ENCODE data around the gene GBP3. TPM values are rescaled to one million over a fixed set of nuclear protein-coding genes. Genes with fewer than 3 reads are reported as not detected.
"Not testable (repeated sequence)": the region's sequence is repeated elsewhere in the genome, so short reads cannot be mapped to it uniquely, and the experiment has no call there.

GBP3 gene
- polyA plus RNA-seq, 1 of the 3 experiments (the other 2 are of a cell fraction) = 8.5 TPM

GRCh38 chr1:89047734-89048133 lies 25.1 kb upstream of the GBP3 start:
- no peak overlapping the region for H3K4me2 ChIP-seq
- WGBS (ENCODE audit: low lambda C conversion rate) = 53% methylated on average over 3 of the region's 3 CpGs
- H3K27ac ChIP-seq (ENCODE audit: low read depth in 2 of 2, low read length in 1 of 2) = no peak overlapping the region
- no peaks in the 10 kb centered on the region for H3K4me1 ChIP-seq (ENCODE audit: control insufficient read depth in 1 of 2, insufficient read depth in 2 of 2, low read depth in 1 of 2, low read length in 1 of 2)
- no peak for TF ChIP-seq RFX5 (IDR thresholded peaks at IDR 0.05; ENCODE audit: low read length)
- TF ChIP-seq SMC3 (IDR thresholded peaks at IDR 0.05; ENCODE audit: low read depth, low read length) = no peak
- no peak for TF ChIP-seq EZH2phosphoT487 (IDR thresholded peaks at IDR 0.05; ENCODE audit: borderline replicate concordance, low read depth)
- TF ChIP-seq TAF1 (IDR thresholded peaks at IDR 0.05; ENCODE audit: borderline replicate concordance, low read depth, low read length) = no peak
- TF ChIP-seq RAD21 (IDR thresholded peaks at IDR 0.05; ENCODE audit: low read length) = no peak
- no peak for TF ChIP-seq EP300 (IDR thresholded peaks at IDR 0.05; ENCODE audit: borderline replicate concordance in 1 of 2, low read depth in 1 of 2, low read length in 1 of 2)
- no peak for TF ChIP-seq FOXJ3 (CRISPR knock-in tag; IDR thresholded peaks at IDR 0.05)
- no peak for TF ChIP-seq JUND (IDR thresholded peaks at IDR 0.05)
- TF ChIP-seq CTCF (IDR thresholded peaks at IDR 0.05) = no peak
- no peak for TF ChIP-seq FOXM1 (IDR thresholded peaks at IDR 0.05; ENCODE audit: low read depth)
- TF ChIP-seq CHD2 (IDR thresholded peaks at IDR 0.05; ENCODE audit: low read length, partially characterized antibody) = no peak
- TF ChIP-seq NRF1 (IDR thresholded peaks at IDR 0.05; ENCODE audit: low read depth, low read length) = no peak
- TF ChIP-seq RXRA (IDR thresholded peaks at IDR 0.05; ENCODE audit: borderline replicate concordance, low read depth) = no peak
- no peak for TF ChIP-seq SIN3A (IDR thresholded peaks at IDR 0.05; ENCODE audit: borderline replicate concordance, low read depth, low read length)
- TF ChIP-seq MEF2A (IDR thresholded peaks at IDR 0.05; ENCODE audit: borderline replicate concordance, low read depth) = no peak
- TF ChIP-seq TEAD4 (IDR thresholded peaks at IDR 0.05; ENCODE audit: borderline replicate concordance, insufficient read depth) = no peak
- TF ChIP-seq GABPA (IDR thresholded peaks at IDR 0.05; ENCODE audit: low read depth) = no peak
- TF ChIP-seq RCOR1 (IDR thresholded peaks at IDR 0.05; ENCODE audit: low read length) = no peak
- no peak overlapping the region for H3K9ac ChIP-seq
- H3F3A ChIP-seq (replicated peaks; ENCODE audit: insufficient read depth) = no peaks in the 10 kb centered on the region
- no peaks in the 10 kb centered on the region for H3K9me2 ChIP-seq
- no peaks in the 10 kb centered on the region for H3K36me3 ChIP-seq (replicated peaks in 1 of 2; ENCODE audit: control insufficient read depth in 1 of 2, insufficient read depth in 2 of 2, low read length in 1 of 2)
- DNase-seq = no peak
- no peak overlapping the region for H2AFZ ChIP-seq (ENCODE audit: low read depth)
- H3K27me3 ChIP-seq (ENCODE audit: insufficient read depth) = no peaks in the 10 kb centered on the region
- POLR2A ChIA-PET = no interaction called here
- H4K20me1 ChIP-seq (ENCODE audit: insufficient read depth) = no peaks in the 10 kb centered on the region
- CTCF ChIA-PET = no interaction called here
- H3K9me3 ChIP-seq = no peaks in the 10 kb centered on the region
- H3K79me2 ChIP-seq (ENCODE audit: insufficient read depth) = no peaks in the 10 kb centered on the region
- H3K4me3 ChIP-seq (ENCODE audit: low read depth in 2 of 2, low read length in 1 of 2) = no peak overlapping the region

GRCh38 chr1:89046318-89047183 lies 23.9 kb upstream of the GBP3 start:
- WGBS (ENCODE audit: low lambda C conversion rate) = 65% methylated on average over 6 of the region's 6 CpGs
- POLR2A ChIA-PET, DNase-seq: not testable (repeated sequence)

More at GRCh38 chr1:89046318-89047183, 23.9 kb upstream of the GBP3 start:
- H3K27ac ChIP-seq (ENCODE audit: low read depth in 2 of 2, low read length in 1 of 2); H3K79me2 ChIP-seq (ENCODE audit: insufficient read depth); H3K9ac ChIP-seq; H3K27me3 ChIP-seq (ENCODE audit: insufficient read depth); H3K36me3 ChIP-seq (replicated peaks in 1 of 2; ENCODE audit: control insufficient read depth in 1 of 2, insufficient read depth in 2 of 2, low read length in 1 of 2); H3K9me3 ChIP-seq; H2AFZ ChIP-seq (ENCODE audit: low read depth); H3K4me2 ChIP-seq; H3K9me2 ChIP-seq; H4K20me1 ChIP-seq (ENCODE audit: insufficient read depth); H3K4me1 ChIP-seq (ENCODE audit: control insufficient read depth in 1 of 2, insufficient read depth in 2 of 2, low read depth in 1 of 2, low read length in 1 of 2); H3K4me3 ChIP-seq (ENCODE audit: low read depth in 2 of 2, low read length in 1 of 2); H3F3A ChIP-seq (replicated peaks; ENCODE audit: insufficient read depth): not testable (repeated sequence)
- CTCF ChIA-PET = interaction anchor here (0.9 to 1.5 kb wide), 2 partner anchors 39 to 41 kb away, joined by 3 read pairs; no protein-coding TSS in a partner anchor

Measured in SK-N-SH (cell line).